PFSK-1 (cell line): ENCODE results near the gene NCF4.

Experiments
- POLR2AphosphoS5 ChIP-seq: IDR thresholded peaks from 2 replicates; pipeline ENCODE4 v1.6.1; 2012; ENCODE audit warnings: low read depth, mild to moderate bottlenecking, control low read depth, low read length, moderate library complexity
- SIN3A ChIP-seq: IDR thresholded peaks from 2 replicates; pipeline ENCODE4 v1.6.1; 2012; ENCODE audit warnings: mild to moderate bottlenecking, low read length, moderate library complexity, borderline replicate concordance; ENCODE audit not compliant: insufficient read depth
- TAF1 ChIP-seq: IDR thresholded peaks from 2 replicates; pipeline ENCODE4 v1.6.1; 2012; ENCODE audit warnings: low read length, control low read depth, borderline replicate concordance; ENCODE audit not compliant: insufficient read depth
- TF ChIP-seq, protein P1 (sequence below), 2 experiments: IDR thresholded peaks; 2 replicates each; pipeline versions ENCODE4 v1.6.1 to v1.8.0; 2011 to 2012; ENCODE audit warnings: low read depth in 2 of 2, low read length in 2 of 2, control low read depth in 1 of 2, inconsistent platforms in 1 of 2, mild to moderate bottlenecking in 1 of 2, moderate library complexity in 1 of 2; ENCODE audit not compliant: insufficient read depth in 1 of 2

DNA sequence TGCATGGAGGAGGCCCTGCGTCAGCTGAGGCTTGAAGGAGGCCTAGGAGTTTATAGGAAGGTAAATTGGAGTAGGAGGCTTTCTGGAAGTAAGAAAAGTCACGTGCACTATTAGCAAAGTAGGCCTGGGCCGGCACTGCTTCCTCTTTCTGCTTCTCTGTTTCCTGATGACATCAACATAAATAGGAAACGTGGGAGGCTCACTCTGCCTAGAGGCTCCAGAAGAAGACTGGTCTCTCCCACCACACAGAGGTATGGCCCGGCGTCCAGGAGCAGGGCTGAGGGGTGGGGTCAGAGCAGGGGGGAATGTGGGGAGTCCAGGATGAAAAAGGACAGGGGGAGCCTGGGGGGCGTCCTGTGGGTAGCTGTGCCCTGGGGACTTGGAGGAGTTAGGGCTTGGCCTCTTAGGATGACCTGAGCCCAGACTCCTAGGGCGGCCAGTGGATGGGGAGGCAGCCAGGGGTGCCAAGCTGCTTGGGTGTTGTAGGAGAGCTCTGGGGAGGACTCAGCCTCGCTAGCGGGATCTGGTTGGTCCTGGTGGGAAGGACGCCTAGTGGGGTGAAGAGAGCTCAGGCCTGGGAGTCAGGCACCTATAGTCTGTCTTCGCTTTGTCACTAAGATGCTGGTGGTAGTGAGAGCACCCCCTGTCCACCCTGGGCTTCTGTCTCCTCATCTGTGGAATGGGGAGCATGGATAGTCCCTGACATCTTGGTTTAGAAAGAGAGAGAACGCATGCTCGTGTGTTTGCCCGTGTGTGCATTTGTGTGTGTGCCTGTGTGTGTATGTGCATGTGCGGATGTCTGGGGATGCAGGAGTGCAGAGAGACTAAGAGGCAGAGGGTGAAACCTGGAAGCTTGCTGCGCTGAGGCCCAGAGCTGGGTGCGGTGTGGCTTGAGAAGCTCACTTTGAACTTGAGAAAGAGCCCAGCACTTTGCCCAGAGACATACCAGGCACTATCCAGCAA is 52.9 kb downstream of the NCF4 start, which contains the start of gene CSF2RB:
- TF ChIP-seq SIN3A (no peak), POLR2AphosphoS5 (no peak), TAF1 (no peak)
- TF ChIP-seq, protein P1, sequence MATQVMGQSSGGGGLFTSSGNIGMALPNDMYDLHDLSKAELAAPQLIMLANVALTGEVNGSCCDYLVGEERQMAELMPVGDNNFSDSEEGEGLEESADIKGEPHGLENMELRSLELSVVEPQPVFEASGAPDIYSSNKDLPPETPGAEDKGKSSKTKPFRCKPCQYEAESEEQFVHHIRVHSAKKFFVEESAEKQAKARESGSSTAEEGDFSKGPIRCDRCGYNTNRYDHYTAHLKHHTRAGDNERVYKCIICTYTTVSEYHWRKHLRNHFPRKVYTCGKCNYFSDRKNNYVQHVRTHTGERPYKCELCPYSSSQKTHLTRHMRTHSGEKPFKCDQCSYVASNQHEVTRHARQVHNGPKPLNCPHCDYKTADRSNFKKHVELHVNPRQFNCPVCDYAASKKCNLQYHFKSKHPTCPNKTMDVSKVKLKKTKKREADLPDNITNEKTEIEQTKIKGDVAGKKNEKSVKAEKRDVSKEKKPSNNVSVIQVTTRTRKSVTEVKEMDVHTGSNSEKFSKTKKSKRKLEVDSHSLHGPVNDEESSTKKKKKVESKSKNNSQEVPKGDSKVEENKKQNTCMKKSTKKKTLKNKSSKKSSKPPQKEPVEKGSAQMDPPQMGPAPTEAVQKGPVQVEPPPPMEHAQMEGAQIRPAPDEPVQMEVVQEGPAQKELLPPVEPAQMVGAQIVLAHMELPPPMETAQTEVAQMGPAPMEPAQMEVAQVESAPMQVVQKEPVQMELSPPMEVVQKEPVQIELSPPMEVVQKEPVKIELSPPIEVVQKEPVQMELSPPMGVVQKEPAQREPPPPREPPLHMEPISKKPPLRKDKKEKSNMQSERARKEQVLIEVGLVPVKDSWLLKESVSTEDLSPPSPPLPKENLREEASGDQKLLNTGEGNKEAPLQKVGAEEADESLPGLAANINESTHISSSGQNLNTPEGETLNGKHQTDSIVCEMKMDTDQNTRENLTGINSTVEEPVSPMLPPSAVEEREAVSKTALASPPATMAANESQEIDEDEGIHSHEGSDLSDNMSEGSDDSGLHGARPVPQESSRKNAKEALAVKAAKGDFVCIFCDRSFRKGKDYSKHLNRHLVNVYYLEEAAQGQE (IDR thresholded peaks at IDR 0.05; ENCODE audit: insufficient read depth in 1 of 2, low read depth in 2 of 2, low read length in 2 of 2), result no peak
